SU-DHL-6 (cell line): Measurements from ENCODE around the gene FAM83C.

Experiments
- H2AFZ ChIP-seq: fragments of 200-600 bp; sonication (generic); 2 replicates; pipeline ENCODE4 v1.6.1; 2014; ENCODE audit warnings: low read depth, mild to moderate bottlenecking, moderate library complexity, mixed read lengths, antibody characterized with exemption, low read length; ENCODE audit not compliant: severe bottlenecking
- H3F3A ChIP-seq: fragments of 200-600 bp; shearing (Covaris generic); 2 replicates; pipeline ENCODE4 v1.6.0; 2016; ENCODE audit warnings: antibody characterized with exemption, mild to moderate bottlenecking; ENCODE audit not compliant: insufficient read depth
- H3K27ac ChIP-seq: fragments of 200-600 bp; sonication (generic); 2 replicates; pipeline ENCODE4 v1.5.1; 2016; ENCODE audit warnings: low read depth, mild to moderate bottlenecking, low read length, moderate library complexity, mixed read lengths
- H3K27me3 ChIP-seq: fragments of 200-600 bp; sonication (generic), shearing (Covaris generic); 2 replicates; pipeline ENCODE4 v1.6.0; 2014; ENCODE audit warnings: mild to moderate bottlenecking, low read length
- H3K36me3 ChIP-seq: fragments of 200-600 bp; sonication (generic); 2 replicates; pipeline ENCODE4 v1.6.1; 2014; ENCODE audit warnings: mild to moderate bottlenecking, low read length, mixed read lengths
- H3K4me2 ChIP-seq: fragments of 300-600, 200-600 bp; shearing (Covaris generic), sonication (generic); 2 replicates; pipeline ENCODE4 v1.6.0; 2014; ENCODE audit warnings: low read length, low read depth, mild to moderate bottlenecking; ENCODE audit not compliant: poor library complexity, severe bottlenecking
- H3K4me3 ChIP-seq: fragments of 200-600 bp; sonication (generic); 2 replicates; pipeline ENCODE4 v1.5.1; 2014; ENCODE audit warnings: antibody characterized with exemption, low read length, mild to moderate bottlenecking, mixed read lengths; ENCODE audit not compliant: insufficient read depth, poor library complexity, severe bottlenecking
- H3K79me2 ChIP-seq: fragments of 200-600 bp; sonication (generic); 2 replicates; pipeline ENCODE4 v1.6.1; 2014; ENCODE audit warnings: mild to moderate bottlenecking, low read length, moderate library complexity; ENCODE audit not compliant: insufficient read depth
- H3K9ac ChIP-seq: fragments of 200-600 bp; sonication (generic); 2 replicates; pipeline ENCODE4 v1.7.0; 2014; ENCODE audit warnings: mild to moderate bottlenecking, low read length
- H3K9me2 ChIP-seq: fragments of 200-600 bp; sonication (generic); replicated peaks from 2 replicates; pipeline ENCODE4 v1.6.1; 2014; ENCODE audit warnings: low read length; ENCODE audit not compliant: insufficient read depth
- H3K9me3 ChIP-seq: fragments of 200-600 bp; sonication (generic); 2 replicates; pipeline ENCODE4 v1.6.1; 2014; ENCODE audit warnings: low read length, mixed read lengths; ENCODE audit not compliant: insufficient read depth
- H4K20me1 ChIP-seq: fragments of 200-600 bp; sonication (generic); 2 replicates; pipeline ENCODE4 v1.6.1; 2014; ENCODE audit warnings: low read depth, mild to moderate bottlenecking, antibody characterized with exemption, low read length, moderate library complexity, mixed read lengths
- EZH2phosphoT487 ChIP-seq: fragments of 200-600 bp; sonication (generic), shearing (Covaris generic); conservative IDR thresholded peaks from 2 replicates; pipeline ENCODE4 v1.6.1; 2018; ENCODE audit warnings: mild to moderate bottlenecking, antibody characterized with exemption, low read length, moderate library complexity, mixed read lengths
- TF ChIP-seq, protein P1 (sequence below): fragments of 200-600 bp; sonication (generic); IDR thresholded peaks from one replicate; pipeline ENCODE4 v1.5.1; 2017; ENCODE audit warnings: antibody characterized with exemption, mild to moderate bottlenecking, low read length, moderate library complexity; ENCODE audit not compliant: insufficient read depth, poor library complexity, severe bottlenecking

Gene FAM83C

DNA sequence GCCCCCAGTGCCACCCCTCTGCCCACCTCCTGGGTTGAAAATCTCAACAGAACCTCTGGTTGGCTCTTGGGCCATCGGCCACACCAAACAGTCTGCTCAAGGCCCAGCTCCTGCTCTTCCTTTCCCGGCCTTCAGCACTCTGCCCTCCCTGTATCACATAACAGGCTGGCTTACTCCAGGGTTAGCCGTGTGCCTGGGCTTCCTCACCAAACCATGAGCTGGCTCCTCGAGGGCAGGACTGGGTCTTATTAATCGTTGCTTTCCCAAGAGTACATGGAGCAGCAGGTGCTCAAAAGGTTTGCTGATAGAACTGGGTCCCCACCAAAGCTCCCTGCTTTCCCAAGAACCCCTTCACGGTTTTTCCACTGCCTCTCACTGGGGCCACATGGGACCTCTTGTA, 12.7 kb upstream of the FAM83C start:
- Histone ChIP-seq H3K9me3 (no peaks in the 10 kb centered on the region), H3K27me3 (no peaks in the 10 kb centered on the region), H3K4me3 (no peak overlapping the region), H3K9me2 (no peaks in the 10 kb centered on the region), H3K27ac (no peak overlapping the region), H3F3A (no peaks in the 10 kb centered on the region), H2AFZ (no peak overlapping the region), H3K79me2 (no peaks in the 10 kb centered on the region), H3K9ac (no peak overlapping the region), H4K20me1 (no peaks in the 10 kb centered on the region), H3K4me2 (no peak overlapping the region), H3K36me3 (no peaks in the 10 kb centered on the region)
- TF ChIP-seq EZH2phosphoT487 = no peak
- TF ChIP-seq, protein P1, sequence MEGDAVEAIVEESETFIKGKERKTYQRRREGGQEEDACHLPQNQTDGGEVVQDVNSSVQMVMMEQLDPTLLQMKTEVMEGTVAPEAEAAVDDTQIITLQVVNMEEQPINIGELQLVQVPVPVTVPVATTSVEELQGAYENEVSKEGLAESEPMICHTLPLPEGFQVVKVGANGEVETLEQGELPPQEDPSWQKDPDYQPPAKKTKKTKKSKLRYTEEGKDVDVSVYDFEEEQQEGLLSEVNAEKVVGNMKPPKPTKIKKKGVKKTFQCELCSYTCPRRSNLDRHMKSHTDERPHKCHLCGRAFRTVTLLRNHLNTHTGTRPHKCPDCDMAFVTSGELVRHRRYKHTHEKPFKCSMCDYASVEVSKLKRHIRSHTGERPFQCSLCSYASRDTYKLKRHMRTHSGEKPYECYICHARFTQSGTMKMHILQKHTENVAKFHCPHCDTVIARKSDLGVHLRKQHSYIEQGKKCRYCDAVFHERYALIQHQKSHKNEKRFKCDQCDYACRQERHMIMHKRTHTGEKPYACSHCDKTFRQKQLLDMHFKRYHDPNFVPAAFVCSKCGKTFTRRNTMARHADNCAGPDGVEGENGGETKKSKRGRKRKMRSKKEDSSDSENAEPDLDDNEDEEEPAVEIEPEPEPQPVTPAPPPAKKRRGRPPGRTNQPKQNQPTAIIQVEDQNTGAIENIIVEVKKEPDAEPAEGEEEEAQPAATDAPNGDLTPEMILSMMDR = no peak

DNA sequence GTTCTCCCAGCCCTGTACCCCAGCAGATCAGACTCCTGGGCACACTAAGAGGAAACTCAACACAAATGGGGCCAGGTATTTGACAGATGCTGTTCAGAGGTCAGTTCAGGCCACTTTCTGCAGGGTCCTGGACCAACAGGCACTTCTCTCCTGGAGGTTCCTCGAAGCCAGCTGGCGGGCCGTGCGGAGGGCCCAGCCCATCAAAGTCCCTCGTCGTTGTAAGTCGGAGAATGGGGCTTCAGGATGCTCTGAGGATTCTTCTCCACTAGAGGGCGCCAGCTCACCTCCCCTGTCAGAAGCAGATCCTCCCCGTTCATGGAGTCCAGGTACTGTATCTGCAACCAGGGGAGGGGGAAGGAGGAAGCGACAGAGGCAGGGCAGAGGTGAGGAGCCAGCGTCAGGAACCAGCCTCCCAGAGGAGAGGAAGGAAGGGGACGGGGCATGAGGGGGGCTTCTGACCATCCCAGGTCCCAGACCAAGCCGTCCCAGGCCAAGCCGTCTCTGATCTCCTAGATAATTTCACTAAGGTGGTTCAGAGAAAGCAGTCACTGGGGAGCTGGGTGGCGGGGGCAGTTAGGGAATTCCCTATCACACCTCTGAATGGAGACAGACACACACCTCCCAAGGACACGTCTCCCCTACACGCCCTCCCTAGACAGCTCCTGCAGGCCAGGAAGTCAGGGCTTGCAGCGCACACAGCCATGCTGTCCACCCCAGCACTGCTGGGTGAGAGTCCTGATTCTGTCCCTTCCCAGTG, 11.7 kb upstream of the FAM83C start:
- Histone ChIP-seq H3K4me2 (no peak overlapping the region), H4K20me1 (no peaks in the 10 kb centered on the region), H3K9me2 (no peaks in the 10 kb centered on the region), H3F3A (no peaks in the 10 kb centered on the region), H3K9ac (no peak overlapping the region), H3K27ac (no peak overlapping the region), H3K27me3 (no peaks in the 10 kb centered on the region), H3K79me2 (no peaks in the 10 kb centered on the region), H3K4me3 (no peak overlapping the region), H3K36me3 (no peaks in the 10 kb centered on the region), H3K9me3 (no peaks in the 10 kb centered on the region), H2AFZ (no peak overlapping the region)
- TF ChIP-seq, protein P1 = peak; percentile 88
- TF ChIP-seq EZH2phosphoT487 = no peak

GRCh38 chr20:35303382-35303734, 11.1 kb upstream of the FAM83C start:
- no peaks in the 10 kb centered on the region for H3K9me3 ChIP-seq
- no peak overlapping the region for H3K27ac ChIP-seq
- H3K27me3 ChIP-seq = no peaks in the 10 kb centered on the region
- H2AFZ ChIP-seq = no peak overlapping the region
- H3K9me2 ChIP-seq = no peaks in the 10 kb centered on the region
- no peak overlapping the region for H3K4me3 ChIP-seq
- no peaks in the 10 kb centered on the region for H3F3A ChIP-seq
- H4K20me1 ChIP-seq = no peaks in the 10 kb centered on the region
- TF ChIP-seq, protein P1 = no peak
- no peak for TF ChIP-seq EZH2phosphoT487
- H3K79me2 ChIP-seq = no peaks in the 10 kb centered on the region
- H3K36me3 ChIP-seq = no peaks in the 10 kb centered on the region
- H3K4me2 ChIP-seq = no peak overlapping the region
- H3K9ac ChIP-seq = no peak overlapping the region
